HTR-8/SVneo (cell line): ENCODE measurements around the gene LRRTM4.
"Not testable (repeated sequence)": the region's sequence is repeated elsewhere in the genome, so short reads cannot be mapped to it uniquely, and the experiment has no call there.

Experiments used
- DNase-seq: peaks from one replicate; pipeline ENCODE4 v3.0.0; 2011; ENCODE audit warnings: low spot score, mixed read lengths; ENCODE audit not compliant: insufficient read length
- FAIRE-seq: peaks from 2 replicates; lab custom pipeline; 2011; peaks lifted over from hg19 to GRCh38; lab: Jason Lieb, UNC

The LRRTM4 gene

GRCh38 chr2:76713312-76713711 is 808.9 kb downstream of the LRRTM4 start:
- DNase-seq, result no peak
- FAIRE-seq, result no peak

- DNase-seq (no peak), FAIRE-seq (no peak)
These were observed 810.7 kb downstream of the LRRTM4 start for GRCh38 chr2:76711490-76711889.

GRCh38 chr2:76700894-76701293 is 821.3 kb downstream of the LRRTM4 start:
- no peak for DNase-seq
- FAIRE-seq, result no peak

GRCh38 chr2:76697998-76698713 is 824.0 kb downstream of the LRRTM4 start:
- not testable (repeated sequence) for DNase-seq, FAIRE-seq
